HCT116 (cell line): ENCODE measurements around the gene TUBB1. TPM values are rescaled to one million over a fixed set of nuclear protein-coding genes. Genes with fewer than 3 reads are reported as not detected.

Experiments used
- ATAC-seq: fragments of 200-7000 bp; cut with Tn5 transposase; 2 replicates; pipeline ENCODE4 v1.9.1; 2020; ENCODE audit warnings: mild to moderate bottlenecking, moderate library complexity
- BruUV-seq: library from RNA; stranded (reverse); fragments of 400-500 nt; replicated peaks from 2 replicates; lab custom pipeline; 2021; lab: Mats Ljungman, UMichigan
- CTCF ChIA-PET: fragments of 300-600 bp; sonication (Branson Sonifier 250); formaldehyde crosslinking; loops from one replicate; lab custom pipeline; 2021; ENCODE audit warnings: antibody characterized with exemption; lab: Charles Lee
- POLR2A ChIA-PET: fragments of 300-600, 350-600 bp; sonication (Branson Sonifier 250); formaldehyde crosslinking; loops from one replicate; lab custom pipeline; 2021; ENCODE audit warnings: antibody characterized with exemption; lab: Charles Lee
- RAD21 ChIA-PET, 2 experiments: fragments of 300-600 bp; sonication (Branson Sonifier 250); formaldehyde crosslinking; loops; one replicate each; lab custom pipeline; 2023; ENCODE audit warnings: low total read pairs in 2 of 2; ENCODE audit not compliant: uncharacterized antibody in 2 of 2, unreplicated experiment in 2 of 2, low non-redundant PET in 1 of 2; lab: Charles Lee
- DNase-seq: peaks from one replicate; pipeline ENCODE4 v3.0.0-alpha.2; 2010; ENCODE audit warnings: low read depth, low spot score
- H2AFZ ChIP-seq: fragments of 200-600 bp; shearing (Covaris generic), sonication (generic); 2 replicates; pipeline ENCODE4 v1.6.1; 2017; ENCODE audit warnings: low read depth, mixed run types, mixed read lengths, antibody characterized with exemption, low read length; ENCODE audit not compliant: poor library complexity, severe bottlenecking
- H3K27ac ChIP-seq: 2 replicates; pipeline ENCODE4 v1.5.1; 2012; ENCODE audit warnings: low read depth, low read length
- H3K27me3 ChIP-seq: fragments of 200-600 bp; sonication (generic); 2 replicates; pipeline ENCODE4 v1.6.1; 2016; ENCODE audit warnings: mixed run types, low read length, mixed read lengths; ENCODE audit not compliant: insufficient read depth
- H3K36me3 ChIP-seq, 2 experiments: fragments of 200-500 bp in 1 of 2; fragments of 200-600 bp in 1 of 2; sonication (Bioruptor generic) in 1 of 2; sonication (generic) in 1 of 2; 2 replicates each; pipeline versions ENCODE4 v1.5.1 to v1.6.1; 2014 to 2016; ENCODE audit warnings: low read length in 2 of 2, inconsistent platforms in 1 of 2, mixed read lengths in 1 of 2, mixed run types in 1 of 2; ENCODE audit not compliant: insufficient read depth in 2 of 2, control insufficient read depth in 1 of 2
- H3K4me1 ChIP-seq, 2 experiments: fragments of 200-600 bp in 1 of 2; sonication (generic) in 1 of 2; 2 replicates each; pipeline versions ENCODE4 v1.5.1 to v1.6.1; 2012 to 2017; ENCODE audit warnings: low read length in 2 of 2, inconsistent platforms in 1 of 2, mild to moderate bottlenecking in 1 of 2, mixed read lengths in 1 of 2, mixed run types in 1 of 2, moderate library complexity in 1 of 2; ENCODE audit not compliant: insufficient read depth in 2 of 2, control insufficient read depth in 1 of 2
- H3K4me2 ChIP-seq: fragments of 200-600 bp; sonication (generic); 2 replicates; pipeline ENCODE4 v1.6.1; 2017; ENCODE audit warnings: mixed run types, low read length, mixed read lengths
- H3K4me3 ChIP-seq, 2 experiments: fragments of 200-600 bp in 1 of 2; sonication (generic) in 1 of 2; replicated peaks in 1 of 2; 2 replicates each; pipeline ENCODE4 v1.5.1; 2011 to 2016; ENCODE audit warnings: low read length in 2 of 2, control low read depth in 1 of 2, low read depth in 1 of 2, mild to moderate bottlenecking in 1 of 2, mixed read lengths in 1 of 2, mixed run types in 1 of 2
- H3K79me2 ChIP-seq: fragments of 200-600 bp; sonication (generic); 2 replicates; pipeline ENCODE4 v1.6.1; 2017; ENCODE audit warnings: mild to moderate bottlenecking, mixed run types, low read length, moderate library complexity, mixed read lengths; ENCODE audit not compliant: insufficient read depth
- H3K9ac ChIP-seq: fragments of 200-600 bp; sonication (generic); 2 replicates; pipeline ENCODE4 v1.6.1; 2016; ENCODE audit warnings: low read length, mixed read lengths
- H3K9me2 ChIP-seq: fragments of 200-600 bp; sonication (generic), shearing (Covaris generic); 2 replicates; pipeline ENCODE4 v1.6.1; 2017; ENCODE audit warnings: mixed run types, mild to moderate bottlenecking, moderate library complexity; ENCODE audit not compliant: insufficient read depth
- H3K9me3 ChIP-seq, 2 experiments: fragments of 200-500 bp in 1 of 2; fragments of 200-600 bp in 1 of 2; sonication (Bioruptor generic) in 1 of 2; sonication (generic) in 1 of 2; 2 replicates each; pipeline ENCODE4 v1.6.1; 2014 to 2017; ENCODE audit warnings: low read length in 2 of 2, mixed read lengths in 2 of 2, inconsistent platforms in 1 of 2, low read depth in 1 of 2, mild to moderate bottlenecking in 1 of 2, mixed run types in 1 of 2, moderate library complexity in 1 of 2; ENCODE audit not compliant: control insufficient read depth in 1 of 2, insufficient read depth in 1 of 2
- H4K20me1 ChIP-seq: fragments of 200-600 bp; sonication (generic), shearing (Covaris generic); 2 replicates; pipeline ENCODE4 v1.6.1; 2017; ENCODE audit warnings: mixed run types, mild to moderate bottlenecking, moderate library complexity; ENCODE audit not compliant: insufficient read depth
- CBX3 ChIP-seq: IDR thresholded peaks from 2 replicates; pipeline ENCODE4 v1.6.1; 2012; ENCODE audit warnings: low read depth
- ELF1 ChIP-seq: IDR thresholded peaks from 2 replicates; pipeline ENCODE4 v1.6.1; 2012; ENCODE audit warnings: low read depth, borderline replicate concordance
- EZH2 ChIP-seq: fragments of 200-600 bp; sonication (generic); IDR thresholded peaks from 2 replicates; pipeline ENCODE4 v1.6.1; 2017; ENCODE audit warnings: antibody characterized with exemption, mixed run types
- EZH2phosphoT487 ChIP-seq: fragments of 200-600 bp; IDR thresholded peaks from 2 replicates; pipeline ENCODE4 v1.6.1; 2018; ENCODE audit warnings: antibody characterized with exemption, borderline replicate concordance
- FOSL1 ChIP-seq: IDR thresholded peaks from 2 replicates; pipeline ENCODE4 v1.6.1; 2012; ENCODE audit warnings: low read depth
- JUND ChIP-seq: IDR thresholded peaks from 2 replicates; pipeline ENCODE4 v1.6.1; 2012
- MAX ChIP-seq: IDR thresholded peaks from 2 replicates; pipeline ENCODE4 v1.6.1; 2012
- POLR2AphosphoS5 ChIP-seq: IDR thresholded peaks from 2 replicates; pipeline ENCODE4 v1.6.1; 2011; ENCODE audit warnings: mild to moderate bottlenecking, low read depth, low read length, moderate library complexity
- SIN3A ChIP-seq: IDR thresholded peaks from 2 replicates; pipeline ENCODE4 v1.6.1; 2012; ENCODE audit warnings: low read depth
- SRF ChIP-seq: IDR thresholded peaks from 2 replicates; pipeline ENCODE4 v1.6.1; 2012; ENCODE audit warnings: low read depth
- intact Hi-C: fragments of 100-400 bp; cut with micrococcal nuclease; formaldehyde crosslinking; loops from 2 replicates; pipeline ENCODE4 v1.10.0; 2022
- total RNA-seq: library from RNA; stranded (reverse); gene quantifications from one replicate; pipeline ENCODE4 v1.2.1, GENCODE V29; 2021; ENCODE audit not compliant: unreplicated experiment

TUBB1 gene
- total RNA-seq, 1 experiment from 2014 or later, result not detected

GRCh38 chr20:59020938-59021551 lies 1.8 kb downstream of the TUBB1 start:
- Histone ChIP-seq H3K36me3 (peaks cover 10 to 35% of the 10 kb centered on the region in 2 experiments; a peak in 3 of 4 replicates), H3K9ac (no peak overlapping the region), H3K4me3 (no peak overlapping the region), H2AFZ (no peak overlapping the region), H3K27ac (no peak overlapping the region), H3K4me1 (peaks cover 0 to 5% of the 10 kb centered on the region in 2 experiments; a peak in 2 of 4 replicates), H3K4me2 (no peak overlapping the region), H3K9me2 (no peaks in the 10 kb centered on the region), H3K9me3 (no peaks in the 10 kb centered on the region), H4K20me1 (peaks cover 6% of the 10 kb centered on the region; the same call in 1 of the 2 replicates), H3K79me2 (peaks cover 15% of the 10 kb centered on the region), H3K27me3 (no peaks in the 10 kb centered on the region)
- POLR2A ChIA-PET, result no interaction called here
- BruUV-seq, result no TSS peak
- CTCF ChIA-PET, result no interaction called here
- intact Hi-C loops, result no loop called here
- TF ChIP-seq FOSL1, result no peak
- no peak for TF ChIP-seq JUND
- no peak for TF ChIP-seq SIN3A
- no peak for TF ChIP-seq SRF
- no peak for TF ChIP-seq EZH2
- TF ChIP-seq EZH2phosphoT487, result no peak
- no peak for TF ChIP-seq POLR2AphosphoS5
- no peak for TF ChIP-seq MAX
- ATAC-seq (no peak), DNase-seq (no peak)
- RAD21 ChIA-PET, result no interaction called here

- DNase-seq, result no peak
- Histone ChIP-seq H3K9me3 (no peaks in the 10 kb centered on the region), H4K20me1 (peaks cover 15% of the 10 kb centered on the region; the same call in 1 of the 2 replicates), H3K27me3 (no peaks in the 10 kb centered on the region), H3K9me2 (no peaks in the 10 kb centered on the region), H3K4me2 (no peak overlapping the region), H3K27ac (no peak overlapping the region), H3K9ac (no peak overlapping the region), H2AFZ (no peak overlapping the region), H3K36me3 (peaks cover 14 to 41% of the 10 kb centered on the region in 2 experiments; a peak in 3 of 4 replicates), H3K79me2 (peaks cover 32% of the 10 kb centered on the region), H3K4me3 (no peak overlapping the region), H3K4me1 (no peaks in the 10 kb centered on the region)
- RAD21 ChIA-PET, result no interaction called here
- POLR2A ChIA-PET, result no interaction called here
- no TSS peak for BruUV-seq
- CTCF ChIA-PET, result no interaction called here
- ATAC-seq, result no peak
- intact Hi-C loops, result no loop called here
- TF ChIP-seq SRF (no peak), EZH2phosphoT487 (no peak), CBX3 (no peak), ELF1 (no peak), POLR2AphosphoS5 (no peak)
These were observed 3.5 kb downstream of the TUBB1 start for GRCh38 chr20:59022754-59023153.
